ENCODE results near the gene NSMCE1.

The NSMCE1 gene

GRCh38 chr16:27242398-27242797 lies 26.2 kb downstream of the NSMCE1 start:
- DNase-seq = no peak

GRCh38 chr16:27241658-27242057 lies 26.9 kb downstream of the NSMCE1 start:
- DNase-seq = no peak

- DNase-seq = no peak
Observed at GRCh38 chr16:27240948-27241531, 27.5 kb downstream of the NSMCE1 start.

GRCh38 chr16:27239906-27240655 lies 28.5 kb downstream of the NSMCE1 start:
- no peak for DNase-seq

DNA sequence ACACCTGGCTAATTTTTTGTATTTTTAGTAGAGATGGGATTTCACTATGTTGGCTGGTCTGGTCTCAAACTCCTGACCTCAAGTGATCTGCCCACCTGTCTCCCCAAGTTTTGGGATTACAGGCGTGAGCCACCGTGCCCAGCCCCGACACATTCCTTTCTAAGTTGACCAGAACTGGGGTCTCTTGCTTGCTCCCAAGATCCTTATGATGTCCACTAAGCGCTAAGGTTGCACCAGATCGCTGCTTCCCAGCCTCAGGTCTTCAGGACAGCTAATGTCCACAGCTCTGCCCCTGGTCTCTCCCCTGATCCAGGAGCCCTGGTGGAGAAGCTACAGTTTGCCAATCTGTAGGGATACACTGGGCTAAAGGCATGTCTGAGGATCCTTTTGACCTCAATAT lies 29.5 kb downstream of the NSMCE1 start:
- DNase-seq = no peak

GRCh38 chr16:27238591-27238990 lies 30.0 kb downstream of the NSMCE1 start:
- no peak for DNase-seq

- peak; percentile 33 for DNase-seq
Observed at GRCh38 chr16:27238016-27238587, 30.5 kb downstream of the NSMCE1 start.

- DNase-seq = peak; percentile 85
Observed at GRCh38 chr16:27237219-27238015, 31.2 kb downstream of the NSMCE1 start.

- DNase-seq = peak; percentile 65
Observed at GRCh38 chr16:27236635-27237218, 31.8 kb downstream of the NSMCE1 start.

DNA sequence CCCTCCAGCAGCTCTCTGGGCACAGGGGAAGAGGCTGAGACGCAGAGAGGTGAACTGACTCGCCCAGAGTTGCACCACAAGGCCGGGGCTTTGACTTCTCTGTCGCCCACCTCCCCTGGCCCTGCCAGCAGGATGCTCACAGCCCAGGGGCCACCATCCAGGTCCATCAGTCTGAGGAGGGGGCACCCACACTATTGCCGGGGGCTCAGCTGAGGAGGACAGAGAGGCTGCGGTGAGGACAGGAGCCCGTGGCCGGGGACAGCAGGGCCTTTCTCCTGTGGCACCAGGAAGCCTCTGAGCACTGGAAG lies 32.7 kb downstream of the NSMCE1 start:
- DNase-seq = no peak

DNA sequence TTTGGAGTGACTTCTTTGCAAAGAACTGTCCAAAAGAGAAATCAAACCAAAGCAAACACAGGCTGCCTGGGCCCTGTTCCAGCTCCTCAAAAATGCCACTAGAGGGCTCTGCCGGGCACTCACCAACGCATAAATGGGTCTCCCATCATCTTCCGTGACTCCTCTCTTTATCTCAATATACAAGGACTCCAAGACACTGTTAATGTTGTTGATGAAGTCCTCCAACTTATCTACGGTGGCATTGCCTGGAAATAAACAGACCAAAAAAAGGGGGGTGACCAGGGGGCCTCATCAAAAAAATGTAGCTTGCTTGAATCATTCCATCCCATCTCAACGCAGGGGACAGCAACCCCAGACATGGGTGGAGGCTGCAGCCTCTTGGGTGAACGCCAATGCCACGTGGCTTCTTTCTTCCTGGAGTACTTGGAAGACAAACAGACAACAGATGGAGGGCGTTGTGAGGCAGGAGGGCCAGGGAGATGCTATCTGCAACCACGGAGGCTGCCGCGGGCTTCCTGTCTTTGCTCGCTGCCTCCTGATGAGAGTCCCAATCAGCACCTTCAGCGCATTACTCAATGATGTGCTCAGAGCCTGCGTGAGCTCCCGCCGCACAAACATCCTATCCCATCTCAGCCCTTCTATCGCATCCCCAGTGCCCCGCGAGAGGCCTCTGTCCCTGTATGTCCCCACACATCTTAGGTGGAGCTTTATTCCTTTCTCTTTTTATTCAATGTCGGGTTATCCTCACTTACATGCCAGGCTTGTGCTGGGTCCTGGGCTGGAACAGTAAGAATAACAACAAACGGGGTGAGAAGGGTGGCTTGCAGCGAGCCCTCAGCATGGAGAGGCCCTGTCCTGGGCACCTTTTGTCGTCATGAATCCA lies 33.3 kb downstream of the NSMCE1 start:
- peak; percentile 98 for DNase-seq

GRCh38 chr16:27234603-27235002 lies 34.0 kb downstream of the NSMCE1 start:
- DNase-seq = no peak

DNA sequence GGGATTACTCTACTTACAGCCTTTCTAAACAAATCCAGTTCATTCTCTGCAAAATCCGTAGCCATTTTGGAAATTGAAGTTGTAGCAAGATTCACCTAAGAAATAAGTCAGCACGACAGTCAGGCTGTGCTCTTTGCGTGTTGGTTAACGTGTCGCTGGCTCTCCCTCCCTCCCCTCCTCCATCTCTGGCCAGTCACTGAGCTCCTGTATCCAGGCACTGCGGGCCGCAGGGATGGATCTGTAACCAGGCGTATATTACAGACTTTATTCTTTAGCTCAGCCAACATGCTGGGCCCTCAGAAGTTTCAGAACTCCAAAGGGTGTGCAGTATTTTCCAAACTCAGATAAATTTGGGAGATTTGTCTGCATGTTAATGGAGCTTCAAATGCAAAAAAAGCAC lies 34.4 kb downstream of the NSMCE1 start:
- DNase-seq = no peak

DNA sequence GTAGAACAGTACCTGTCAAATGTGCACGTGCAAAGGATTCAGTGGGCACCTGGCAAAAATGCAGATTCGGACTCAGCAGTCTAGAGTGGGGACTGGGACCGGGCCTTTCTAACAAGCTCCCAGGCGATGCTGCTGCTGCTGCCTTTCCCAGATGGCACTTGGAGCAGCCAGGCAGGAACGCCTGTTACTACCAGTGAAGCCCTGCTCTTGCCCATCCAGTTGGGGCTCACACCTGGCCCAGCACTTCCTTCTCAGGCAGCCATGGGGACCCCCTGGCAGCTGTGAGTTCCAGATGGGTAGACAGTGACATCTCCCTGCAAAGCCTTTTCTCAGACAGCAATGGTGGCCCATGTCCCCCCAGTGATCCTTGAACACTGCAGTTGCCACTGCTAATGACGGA lies 34.8 kb downstream of the NSMCE1 start:
- no peak for DNase-seq

DNA sequence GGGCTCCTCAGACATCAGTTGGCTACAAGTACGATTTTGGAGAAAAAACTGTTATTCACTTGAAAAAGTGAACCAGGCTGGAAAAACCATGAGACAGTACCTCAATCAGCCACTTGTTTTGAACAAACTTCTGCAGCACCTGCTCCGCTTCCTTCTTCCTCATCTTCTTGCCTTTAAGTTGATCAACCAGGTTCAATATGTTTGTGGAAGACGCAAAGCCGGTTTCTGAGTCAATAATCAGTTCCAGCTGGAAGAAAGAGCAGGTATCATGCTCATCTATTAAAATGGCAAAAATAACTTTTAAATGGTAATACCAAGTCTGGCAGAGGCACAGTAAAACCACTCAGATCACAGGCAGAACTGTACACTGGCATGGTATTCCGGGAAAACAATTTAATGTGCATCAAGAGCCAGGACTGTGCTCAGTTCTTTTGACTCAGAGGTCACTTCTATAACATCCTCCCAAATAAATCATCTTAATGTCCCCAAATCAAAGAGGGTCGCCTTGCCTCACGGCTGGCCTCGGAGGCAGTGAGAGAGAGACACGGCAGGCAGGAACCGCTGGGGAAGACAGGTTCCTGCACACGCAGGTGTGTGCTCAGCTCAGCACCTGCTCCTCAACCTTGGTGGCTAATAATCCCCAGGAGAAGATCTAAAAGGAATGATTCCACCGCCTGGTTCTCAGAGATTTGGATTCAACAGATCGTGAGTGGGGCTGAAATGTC lies 35.5 kb downstream of the NSMCE1 start:
- DNase-seq = no peak

DNA sequence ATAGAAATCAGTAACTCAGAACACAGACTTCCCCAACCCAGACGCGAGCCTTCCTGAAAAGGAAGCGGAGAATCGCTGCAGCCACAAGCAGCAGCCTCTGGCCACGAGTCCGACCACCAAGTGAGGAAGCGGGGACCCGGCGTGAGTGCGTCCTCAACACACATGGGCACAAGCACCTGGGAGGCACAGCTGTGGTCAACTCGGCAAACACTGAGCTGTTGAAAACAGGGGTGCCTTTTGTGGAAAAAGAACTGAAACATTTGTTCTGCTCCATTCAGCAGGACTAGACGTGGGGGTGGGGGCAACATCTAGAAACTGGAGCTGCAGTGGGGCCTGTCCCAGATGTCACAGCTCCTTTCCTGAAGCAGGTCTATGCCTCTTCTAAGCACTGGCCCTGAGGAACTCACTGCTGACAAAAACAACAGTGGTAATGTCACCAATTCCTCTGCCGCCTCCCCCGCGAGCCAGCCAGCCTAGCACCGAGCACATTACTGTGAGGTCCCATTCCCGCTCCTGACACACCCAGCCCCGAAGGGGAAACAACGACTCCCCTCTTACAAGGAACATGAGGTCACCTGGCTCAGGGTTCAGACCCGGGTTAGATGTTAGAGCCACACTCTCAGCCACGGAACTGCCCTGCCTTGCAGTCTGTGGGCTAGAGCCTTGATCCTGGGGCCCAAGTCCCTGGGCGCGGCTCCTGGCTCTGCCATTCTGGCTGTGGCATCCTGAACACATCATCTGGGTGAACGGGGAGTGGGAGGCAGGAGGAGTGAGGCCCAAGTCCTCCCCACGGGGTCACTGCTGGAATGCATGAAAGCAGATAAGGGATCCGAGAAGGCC lies 36.3 kb downstream of the NSMCE1 start:
- peak; percentile 28 for DNase-seq

DNA sequence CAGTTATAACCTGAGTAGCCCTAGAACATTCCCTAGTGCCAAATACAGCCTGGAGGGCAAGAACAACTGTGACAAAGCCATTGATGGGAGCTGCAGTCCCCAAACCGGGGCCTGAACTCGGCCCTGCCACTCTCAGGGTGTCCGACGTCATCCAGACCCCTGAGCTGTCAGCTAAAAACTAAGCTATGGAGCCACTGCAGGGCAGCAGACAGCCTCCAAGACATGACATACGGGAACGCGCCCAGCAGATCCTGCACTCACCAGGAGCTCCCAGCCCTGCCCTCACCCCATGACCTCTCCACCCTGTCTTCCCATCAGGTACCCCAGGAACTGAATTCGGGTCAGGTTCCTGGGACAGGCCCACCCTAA lies 36.9 kb downstream of the NSMCE1 start:
- DNase-seq = no peak

GRCh38 chr16:27230562-27231001 lies 38.0 kb downstream of the NSMCE1 start:
- peak; percentile 91 for DNase-seq

- DNase-seq = no peak
Observed at GRCh38 chr16:27229891-27230470, 38.6 kb downstream of the NSMCE1 start.

Measured in CD4-positive, alpha-beta T cell treated with Interleukin-4 for 4 hours (primary cell).